ENCODE data around the gene TRPM3. TPM values are rescaled to one million over a fixed set of nuclear protein-coding genes. Genes with fewer than 3 reads are reported as not detected.

The TRPM3 gene
- total RNA-seq, 1 experiment from 2014 or later = not detected

DNA sequence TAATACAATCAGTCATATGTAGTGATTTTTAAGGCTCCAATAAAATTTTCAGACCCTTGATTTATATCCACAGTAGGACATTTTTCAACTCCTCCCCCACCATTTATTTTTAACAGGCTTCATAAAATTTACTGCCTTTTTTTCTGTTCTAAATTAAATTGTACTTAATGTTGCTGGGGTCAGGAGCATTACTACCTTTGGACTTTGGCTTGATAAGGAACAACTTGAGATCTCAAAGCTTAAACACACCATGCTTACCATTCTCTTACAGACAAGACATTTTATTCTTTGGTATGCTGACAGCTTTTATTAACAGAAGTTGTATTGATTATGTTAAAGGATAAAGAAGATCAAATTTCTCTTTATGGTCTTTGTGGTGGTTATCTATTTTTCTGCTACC, 30.5 kb downstream of the TRPM3 start:
- H3K36me3 Mint-ChIP-seq (ENCODE audit: insufficient read depth, unreplicated experiment) = no peaks in the 10 kb centered on the region
- ChIA-PET POLR2A (no interaction called here), CTCF (no interaction called here)
- no peak overlapping the region for H3K27ac Mint-ChIP-seq (ENCODE audit: unreplicated experiment)
- H3K4me3 Mint-ChIP-seq (ENCODE audit: unreplicated experiment) = no peak overlapping the region
- no peaks in the 10 kb centered on the region for H3K9me3 Mint-ChIP-seq (ENCODE audit: unreplicated experiment)
- no peaks in the 10 kb centered on the region for H3K4me1 Mint-ChIP-seq (ENCODE audit: low read depth, unreplicated experiment)
- BruUV-seq (replicated peaks) = no TSS peak
- no peaks in the 10 kb centered on the region for H3K9me3 ChIP-seq
- H3K27me3 ChIP-seq (replicated peaks; ENCODE audit: control insufficient read depth, insufficient read depth, low read length) = no peaks in the 10 kb centered on the region
- no peaks in the 10 kb centered on the region for H3K4me1 ChIP-seq
- no peaks in the 10 kb centered on the region for H3K36me3 ChIP-seq (ENCODE audit: control insufficient read depth, insufficient read depth, low read length)
- intact Hi-C loops (cut with micrococcal nuclease; ENCODE audit: unreplicated experiment) = no loop called here
- DNase-seq = no peak
- TF ChIP-seq, protein P1, sequence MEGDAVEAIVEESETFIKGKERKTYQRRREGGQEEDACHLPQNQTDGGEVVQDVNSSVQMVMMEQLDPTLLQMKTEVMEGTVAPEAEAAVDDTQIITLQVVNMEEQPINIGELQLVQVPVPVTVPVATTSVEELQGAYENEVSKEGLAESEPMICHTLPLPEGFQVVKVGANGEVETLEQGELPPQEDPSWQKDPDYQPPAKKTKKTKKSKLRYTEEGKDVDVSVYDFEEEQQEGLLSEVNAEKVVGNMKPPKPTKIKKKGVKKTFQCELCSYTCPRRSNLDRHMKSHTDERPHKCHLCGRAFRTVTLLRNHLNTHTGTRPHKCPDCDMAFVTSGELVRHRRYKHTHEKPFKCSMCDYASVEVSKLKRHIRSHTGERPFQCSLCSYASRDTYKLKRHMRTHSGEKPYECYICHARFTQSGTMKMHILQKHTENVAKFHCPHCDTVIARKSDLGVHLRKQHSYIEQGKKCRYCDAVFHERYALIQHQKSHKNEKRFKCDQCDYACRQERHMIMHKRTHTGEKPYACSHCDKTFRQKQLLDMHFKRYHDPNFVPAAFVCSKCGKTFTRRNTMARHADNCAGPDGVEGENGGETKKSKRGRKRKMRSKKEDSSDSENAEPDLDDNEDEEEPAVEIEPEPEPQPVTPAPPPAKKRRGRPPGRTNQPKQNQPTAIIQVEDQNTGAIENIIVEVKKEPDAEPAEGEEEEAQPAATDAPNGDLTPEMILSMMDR (IDR thresholded peaks at IDR 0.05; ENCODE audit: insufficient read depth in 1 of 2, low read depth in 1 of 2, low read length in 1 of 2, severe bottlenecking in 1 of 2, unreplicated experiment in 1 of 2) = no peak
- H3K4me3 ChIP-seq (ENCODE audit: low read depth, low read length) = no peak overlapping the region
- H3K27me3 Mint-ChIP-seq (ENCODE audit: insufficient read depth, unreplicated experiment) = peaks cover 3% of the 10 kb centered on the region

DNA sequence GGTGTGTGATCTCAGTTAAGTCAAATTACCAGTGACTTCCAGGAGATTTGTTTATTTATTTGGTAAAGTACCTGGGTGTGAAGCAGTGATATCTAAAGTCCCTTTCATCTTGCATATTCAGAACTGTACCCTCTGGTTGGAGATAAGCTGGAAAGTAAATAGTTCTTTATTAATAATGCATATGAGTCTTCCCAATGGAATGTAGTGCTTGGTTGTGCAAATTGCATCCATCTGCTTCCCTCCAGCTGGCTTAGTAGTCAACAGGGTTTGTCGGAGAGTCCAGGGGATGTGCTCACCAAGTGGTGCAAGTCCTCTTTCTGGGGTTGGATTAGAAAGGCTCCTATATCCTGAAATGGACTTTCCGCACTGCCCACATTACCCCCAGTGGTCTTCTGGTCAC, 42.0 kb downstream of the TRPM3 start:
- Histone ChIP-seq H3K9me3 (no peaks in the 10 kb centered on the region), H3K4me3 (ENCODE audit: low read depth, low read length) (no peak overlapping the region), H3K36me3 (ENCODE audit: control insufficient read depth, insufficient read depth, low read length) (no peaks in the 10 kb centered on the region), H3K4me1 (no peaks in the 10 kb centered on the region), H3K27me3 (replicated peaks; ENCODE audit: control insufficient read depth, insufficient read depth, low read length) (no peaks in the 10 kb centered on the region)
- intact Hi-C loops (cut with micrococcal nuclease; ENCODE audit: unreplicated experiment) = no loop called here
- BruUV-seq (replicated peaks) = no TSS peak
- H3K36me3 Mint-ChIP-seq (ENCODE audit: insufficient read depth, unreplicated experiment) = no peaks in the 10 kb centered on the region
- no peaks in the 10 kb centered on the region for H3K4me1 Mint-ChIP-seq (ENCODE audit: low read depth, unreplicated experiment)
- H3K4me3 Mint-ChIP-seq (ENCODE audit: unreplicated experiment) = no peak overlapping the region
- no peak overlapping the region for H3K27ac Mint-ChIP-seq (ENCODE audit: unreplicated experiment)
- no peaks in the 10 kb centered on the region for H3K27me3 Mint-ChIP-seq (ENCODE audit: insufficient read depth, unreplicated experiment)
- H3K9me3 Mint-ChIP-seq (ENCODE audit: unreplicated experiment) = no peaks in the 10 kb centered on the region
- ChIA-PET POLR2A (no interaction called here), CTCF (interaction anchor here (0.5 kb wide), 1 partner anchor 76 kb away, joined by 5 read pairs; no protein-coding TSS in a partner anchor)
- DNase-seq = no peak
- TF ChIP-seq, protein P1 (IDR thresholded peaks at IDR 0.05; ENCODE audit: insufficient read depth in 1 of 2, low read depth in 1 of 2, low read length in 1 of 2, severe bottlenecking in 1 of 2, unreplicated experiment in 1 of 2) = no peak

DNA sequence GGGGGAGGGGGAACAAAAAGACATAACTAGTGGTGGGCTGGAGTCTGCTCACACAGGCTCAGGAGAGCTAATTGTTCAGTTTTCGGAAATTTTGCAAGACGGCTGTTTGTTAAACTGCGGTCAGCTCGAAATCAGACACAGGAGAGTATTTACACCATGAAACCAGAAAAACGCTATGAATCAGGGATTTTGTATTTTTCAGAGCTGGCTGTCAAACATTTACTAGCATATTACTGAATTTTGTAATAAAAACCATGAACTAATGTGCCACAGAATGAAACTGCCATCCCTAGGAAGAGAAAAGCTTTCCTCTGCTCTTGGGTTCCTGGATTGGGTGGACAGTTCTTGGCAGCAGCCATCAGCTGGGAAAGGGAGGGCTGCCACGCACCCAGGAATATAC, 45.3 kb downstream of the TRPM3 start:
- TF ChIP-seq, protein P1 (IDR thresholded peaks at IDR 0.05; ENCODE audit: insufficient read depth in 1 of 2, low read depth in 1 of 2, low read length in 1 of 2, severe bottlenecking in 1 of 2, unreplicated experiment in 1 of 2) = no peak
- DNase-seq = no peak
- Mint-ChIP-seq H3K27ac (ENCODE audit: unreplicated experiment) (no peak overlapping the region), H3K4me3 (ENCODE audit: unreplicated experiment) (no peak overlapping the region), H3K4me1 (ENCODE audit: low read depth, unreplicated experiment) (no peaks in the 10 kb centered on the region), H3K36me3 (ENCODE audit: insufficient read depth, unreplicated experiment) (no peaks in the 10 kb centered on the region), H3K9me3 (ENCODE audit: unreplicated experiment) (no peaks in the 10 kb centered on the region), H3K27me3 (ENCODE audit: insufficient read depth, unreplicated experiment) (no peaks in the 10 kb centered on the region)
- Histone ChIP-seq H3K4me3 (ENCODE audit: low read depth, low read length) (no peak overlapping the region), H3K36me3 (ENCODE audit: control insufficient read depth, insufficient read depth, low read length) (no peaks in the 10 kb centered on the region), H3K4me1 (no peaks in the 10 kb centered on the region), H3K9me3 (no peaks in the 10 kb centered on the region), H3K27me3 (replicated peaks; ENCODE audit: control insufficient read depth, insufficient read depth, low read length) (no peaks in the 10 kb centered on the region)
- intact Hi-C loops (cut with micrococcal nuclease; ENCODE audit: unreplicated experiment) = no loop called here
- BruUV-seq (replicated peaks) = no TSS peak
- ChIA-PET CTCF (no interaction called here), POLR2A (no interaction called here)
